AG09319 (cell line): ENCODE measurements around the gene GIPC3.
"Not testable (repeated sequence)": the region's sequence is repeated elsewhere in the genome, so short reads cannot be mapped to it uniquely, and the experiment has no call there.

ENCODE experiments used
- DNase-seq: peaks from one replicate; pipeline ENCODE4 v3.0.0-alpha.2; 2010; ENCODE audit warnings: low read depth; ENCODE audit errors: extremely low read depth
- TF ChIP-seq, protein P1 (sequence below): IDR thresholded peaks from 2 replicates; pipeline ENCODE4 v1.5.1; 2011; ENCODE audit warnings: low read depth, mild to moderate bottlenecking, inconsistent platforms, low read length, moderate library complexity

Gene GIPC3

DNA sequence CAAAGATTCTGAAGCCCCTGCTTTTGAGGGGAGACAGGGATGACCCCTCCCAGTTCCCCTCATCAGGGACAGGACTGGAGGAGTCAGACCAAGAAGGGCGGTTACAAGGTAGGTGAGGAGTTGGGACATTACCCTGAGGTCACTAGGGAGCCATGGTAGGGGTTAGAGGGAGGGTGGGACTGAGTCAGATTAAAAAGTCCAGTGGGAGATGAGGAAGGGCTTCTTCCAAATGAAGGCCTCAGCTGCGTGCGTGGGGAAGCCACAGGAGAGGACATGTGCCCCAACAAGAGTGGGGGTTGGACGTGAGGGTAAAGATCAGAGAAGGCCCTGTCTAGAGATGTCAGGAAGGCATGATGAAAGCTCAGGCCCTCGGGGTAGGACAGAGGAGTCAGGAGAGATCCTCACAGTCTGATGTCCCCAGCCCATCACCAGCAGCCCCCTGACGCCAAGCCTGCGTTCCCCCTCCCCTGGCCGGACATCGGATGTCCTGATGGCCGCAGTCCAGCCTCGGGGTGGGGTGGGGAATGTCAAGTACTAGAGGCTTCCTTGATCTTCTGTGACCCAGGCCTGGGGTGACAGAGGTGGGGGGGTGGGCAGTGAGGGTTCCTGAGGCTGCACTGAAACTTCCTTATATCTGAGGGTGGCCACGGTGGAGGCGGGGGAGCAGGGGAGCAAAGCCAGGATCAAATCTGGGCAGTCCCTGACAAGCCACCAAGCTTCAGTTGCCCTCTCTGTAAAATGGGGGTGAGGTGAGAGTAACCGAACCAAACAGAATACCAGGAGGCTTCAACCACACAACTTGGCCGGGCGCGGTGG is 21.4 kb upstream of the GIPC3 start:
- TF ChIP-seq, protein P1, sequence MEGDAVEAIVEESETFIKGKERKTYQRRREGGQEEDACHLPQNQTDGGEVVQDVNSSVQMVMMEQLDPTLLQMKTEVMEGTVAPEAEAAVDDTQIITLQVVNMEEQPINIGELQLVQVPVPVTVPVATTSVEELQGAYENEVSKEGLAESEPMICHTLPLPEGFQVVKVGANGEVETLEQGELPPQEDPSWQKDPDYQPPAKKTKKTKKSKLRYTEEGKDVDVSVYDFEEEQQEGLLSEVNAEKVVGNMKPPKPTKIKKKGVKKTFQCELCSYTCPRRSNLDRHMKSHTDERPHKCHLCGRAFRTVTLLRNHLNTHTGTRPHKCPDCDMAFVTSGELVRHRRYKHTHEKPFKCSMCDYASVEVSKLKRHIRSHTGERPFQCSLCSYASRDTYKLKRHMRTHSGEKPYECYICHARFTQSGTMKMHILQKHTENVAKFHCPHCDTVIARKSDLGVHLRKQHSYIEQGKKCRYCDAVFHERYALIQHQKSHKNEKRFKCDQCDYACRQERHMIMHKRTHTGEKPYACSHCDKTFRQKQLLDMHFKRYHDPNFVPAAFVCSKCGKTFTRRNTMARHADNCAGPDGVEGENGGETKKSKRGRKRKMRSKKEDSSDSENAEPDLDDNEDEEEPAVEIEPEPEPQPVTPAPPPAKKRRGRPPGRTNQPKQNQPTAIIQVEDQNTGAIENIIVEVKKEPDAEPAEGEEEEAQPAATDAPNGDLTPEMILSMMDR: no peak
- no peak for DNase-seq

DNA sequence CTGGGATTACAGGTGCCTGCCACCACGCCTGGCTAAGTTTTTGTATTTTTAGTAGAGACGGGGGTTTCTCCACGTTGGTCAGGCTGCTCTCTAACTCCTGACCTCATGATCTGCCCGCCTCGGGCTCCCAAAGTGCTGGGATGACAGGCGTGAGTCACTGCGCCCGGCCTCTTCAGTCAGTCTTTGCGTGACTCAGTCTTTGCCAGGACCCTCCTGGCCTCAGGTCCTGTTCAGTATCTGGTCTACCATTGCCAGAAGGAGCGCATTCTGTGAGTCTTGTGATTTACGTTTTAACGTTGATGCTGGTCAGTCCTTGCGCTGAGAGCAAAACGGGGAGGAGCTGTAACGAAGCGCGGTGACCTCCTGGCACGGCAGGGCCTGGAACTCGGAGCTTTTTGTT is 20.1 kb upstream of the GIPC3 start:
- TF ChIP-seq, protein P1: no peak
- DNase-seq: no peak

DNA sequence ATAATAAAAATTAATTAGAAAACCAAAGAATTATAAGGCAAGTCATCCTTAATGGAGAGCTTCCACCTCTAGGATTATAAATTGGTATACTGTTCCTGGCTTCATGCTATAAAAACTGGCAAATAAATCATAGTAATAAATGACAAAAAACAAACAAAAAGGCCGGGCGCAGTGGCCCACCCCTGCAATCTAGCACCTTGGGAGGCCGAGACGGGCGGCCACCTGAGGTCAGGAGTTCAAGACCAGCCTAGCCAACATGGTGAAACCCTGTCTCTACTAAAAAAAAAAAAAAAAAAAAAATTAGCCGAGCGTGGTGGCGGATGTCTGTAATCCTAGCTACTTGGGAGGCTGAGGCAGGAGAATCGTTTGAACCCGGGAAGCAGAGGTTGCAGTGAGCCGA is 15.2 kb upstream of the GIPC3 start:
- not testable (repeated sequence) for DNase-seq

DNA sequence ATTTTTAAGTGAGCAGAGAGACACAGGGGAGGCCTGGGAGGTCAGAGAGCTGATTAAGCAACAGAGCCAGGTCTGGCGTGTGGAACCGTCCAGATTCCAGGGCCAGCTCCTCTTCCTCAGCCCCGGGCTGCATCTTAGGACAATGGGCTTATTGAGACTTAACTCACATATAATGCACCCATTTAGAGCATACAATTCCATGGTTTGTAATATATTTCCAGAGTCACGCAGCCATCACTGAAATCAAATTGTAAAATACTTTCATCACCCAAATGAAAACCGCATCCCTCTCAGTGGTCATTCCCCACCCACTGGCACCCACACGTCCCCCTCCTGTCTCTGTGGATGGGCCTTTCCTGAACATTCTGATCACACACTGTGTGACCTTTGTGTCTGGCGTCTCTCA is 14.7 kb upstream of the GIPC3 start:
- no peak for DNase-seq
- TF ChIP-seq, protein P1: no peak

DNA sequence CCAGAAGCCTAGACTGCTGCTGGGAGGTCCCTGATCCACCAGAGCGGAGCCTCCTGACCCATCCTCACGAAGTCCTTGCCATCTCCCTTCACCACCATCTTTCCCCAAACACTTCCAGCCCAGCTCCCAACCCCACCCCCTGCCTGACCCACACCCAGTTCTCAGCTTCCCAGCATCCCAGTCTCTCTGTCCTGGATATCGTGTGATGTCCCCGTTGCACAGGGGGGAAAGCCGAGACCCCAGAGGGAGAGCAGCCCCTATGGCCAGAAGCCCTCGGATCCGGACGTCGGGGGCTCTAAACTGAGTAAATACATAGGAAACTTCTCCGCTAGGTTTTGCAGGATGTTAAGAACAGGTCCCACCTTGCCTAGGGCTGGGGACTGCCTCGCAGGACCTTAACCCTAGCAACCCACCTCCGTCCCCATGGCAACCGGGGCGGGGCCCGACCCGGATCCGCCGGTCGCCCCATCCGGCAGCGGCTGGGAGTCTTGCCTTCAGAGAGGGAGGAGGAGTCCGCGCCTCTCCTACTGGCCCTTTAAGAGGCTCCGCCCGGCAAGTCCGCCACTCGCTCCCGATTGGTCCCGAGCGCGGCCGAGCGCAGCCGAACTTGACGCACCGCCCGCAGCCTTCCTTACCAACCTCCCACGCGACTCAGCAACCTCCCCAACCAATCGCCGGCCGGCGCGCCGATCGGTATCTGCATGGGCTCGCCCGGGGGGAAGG is 13.0 kb upstream of the GIPC3 start:
- TF ChIP-seq, protein P1: no peak
- DNase-seq: peak; percentile 99

DNA sequence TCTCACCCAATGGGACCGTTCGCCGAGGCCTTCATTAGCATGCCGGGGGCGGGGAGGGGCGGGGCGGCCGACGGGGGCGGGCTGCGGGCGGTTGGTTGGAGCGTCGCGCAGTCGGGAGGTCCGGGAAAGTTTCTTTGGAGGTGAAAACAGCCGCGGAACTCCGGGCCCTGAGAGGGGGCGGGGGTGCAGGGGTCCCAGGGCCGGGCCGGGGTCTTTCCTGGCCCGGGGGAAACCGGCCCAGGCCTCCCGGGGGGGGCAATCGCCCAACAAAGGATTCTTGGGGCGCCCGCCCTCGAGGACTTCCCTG is 12.5 kb upstream of the GIPC3 start, which contains the start of gene HMG20B:
Gene HMG20B (plus strand): TSS at position 90 of the 307 bp plus-strand sequence. CDS start 366 bp downstream, outside the sequence.
- TF ChIP-seq, protein P1: no peak

DNA sequence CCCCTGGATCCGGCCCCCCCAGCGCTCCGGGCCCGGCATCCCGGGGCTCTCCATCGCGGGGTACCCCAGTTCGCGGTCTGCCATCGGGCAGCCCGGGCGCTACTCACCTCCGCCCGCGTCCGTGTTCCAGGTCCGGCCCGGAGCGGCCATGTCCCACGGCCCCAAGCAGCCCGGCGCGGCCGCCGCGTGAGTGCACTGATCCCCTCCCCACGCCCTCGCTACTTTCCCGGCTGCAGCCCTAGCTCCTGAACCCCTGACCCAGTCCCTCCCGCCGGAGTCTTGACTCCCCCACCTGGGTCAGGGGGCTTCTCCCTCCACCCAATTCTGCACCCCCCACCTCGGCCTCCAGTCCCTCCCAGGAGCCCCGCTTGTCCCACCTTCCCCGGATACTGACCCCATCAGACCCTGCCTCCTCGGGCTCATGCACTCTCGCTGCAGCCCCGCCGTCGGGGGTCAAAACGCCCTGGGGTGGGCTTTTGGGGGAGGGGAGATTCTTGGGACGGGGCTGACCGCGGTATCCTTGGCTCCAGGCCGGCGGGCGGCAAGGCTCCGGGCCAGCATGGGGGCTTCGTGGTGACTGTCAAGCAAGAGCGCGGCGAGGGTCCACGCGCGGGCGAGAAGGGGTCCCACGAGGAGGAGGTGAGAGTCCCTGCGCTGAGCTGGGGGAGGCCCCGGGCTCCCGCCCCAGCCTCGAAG is 12.0 kb upstream of the GIPC3 start:
- DNase-seq: no peak
- TF ChIP-seq, protein P1: no peak

More for the DNA sequence above, 12.5 kb upstream of the GIPC3 start, which contains the start of gene HMG20B:
- no peak for DNase-seq
